Fibroblast of villous mesenchyme (primary cell): Measurements from ENCODE around the gene PAH. TPM values are rescaled to one million over a fixed set of nuclear protein-coding genes. Genes with fewer than 3 reads are reported as not detected.

Experiments
- DNase-seq: peaks from one replicate; pipeline ENCODE4 v3.0.0-alpha.2; 2010; ENCODE audit warnings: low read depth
- H3K4me3 ChIP-seq: 2 replicates; pipeline ENCODE4 v1.5.1; 2011; ENCODE audit warnings: low read depth, mild to moderate bottlenecking, low read length
- total RNA-seq: library from RNA; depleted of rRNA; stranded (reverse); fragments of >200 nt; gene quantifications from 2 replicates; pipeline ENCODE4 v1.2.3, GENCODE V29; 2012
- TF ChIP-seq, protein P1 (sequence below): IDR thresholded peaks from 2 replicates; pipeline ENCODE4 v1.5.1; 2012; ENCODE audit warnings: low read depth, mild to moderate bottlenecking, low read length; ENCODE audit not compliant: insufficient read depth

PAH gene
- total RNA-seq, 1 donor: not detected

DNA sequence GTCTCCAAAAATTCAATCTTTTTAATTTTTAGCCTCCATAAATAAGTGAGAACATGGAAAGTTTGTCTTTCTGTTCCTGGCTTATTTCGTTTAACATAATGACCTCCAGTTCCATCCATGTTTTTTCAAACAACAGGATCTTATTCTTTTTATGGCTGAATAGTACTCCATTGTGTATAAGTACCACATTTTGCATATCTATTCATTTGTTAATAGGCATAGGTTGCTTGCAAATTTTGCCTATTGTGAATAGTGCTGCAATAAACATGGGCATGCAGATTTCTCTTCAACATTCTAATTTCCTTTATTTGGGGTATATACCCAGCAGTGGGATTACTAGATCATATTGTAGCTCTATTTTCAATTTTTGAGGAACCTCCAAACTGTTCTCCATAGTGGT, 16.1 kb upstream of the PAH start:
- TF ChIP-seq, protein P1, sequence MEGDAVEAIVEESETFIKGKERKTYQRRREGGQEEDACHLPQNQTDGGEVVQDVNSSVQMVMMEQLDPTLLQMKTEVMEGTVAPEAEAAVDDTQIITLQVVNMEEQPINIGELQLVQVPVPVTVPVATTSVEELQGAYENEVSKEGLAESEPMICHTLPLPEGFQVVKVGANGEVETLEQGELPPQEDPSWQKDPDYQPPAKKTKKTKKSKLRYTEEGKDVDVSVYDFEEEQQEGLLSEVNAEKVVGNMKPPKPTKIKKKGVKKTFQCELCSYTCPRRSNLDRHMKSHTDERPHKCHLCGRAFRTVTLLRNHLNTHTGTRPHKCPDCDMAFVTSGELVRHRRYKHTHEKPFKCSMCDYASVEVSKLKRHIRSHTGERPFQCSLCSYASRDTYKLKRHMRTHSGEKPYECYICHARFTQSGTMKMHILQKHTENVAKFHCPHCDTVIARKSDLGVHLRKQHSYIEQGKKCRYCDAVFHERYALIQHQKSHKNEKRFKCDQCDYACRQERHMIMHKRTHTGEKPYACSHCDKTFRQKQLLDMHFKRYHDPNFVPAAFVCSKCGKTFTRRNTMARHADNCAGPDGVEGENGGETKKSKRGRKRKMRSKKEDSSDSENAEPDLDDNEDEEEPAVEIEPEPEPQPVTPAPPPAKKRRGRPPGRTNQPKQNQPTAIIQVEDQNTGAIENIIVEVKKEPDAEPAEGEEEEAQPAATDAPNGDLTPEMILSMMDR: no peak
- no peak overlapping the region for H3K4me3 ChIP-seq
- DNase-seq: no peak

DNA sequence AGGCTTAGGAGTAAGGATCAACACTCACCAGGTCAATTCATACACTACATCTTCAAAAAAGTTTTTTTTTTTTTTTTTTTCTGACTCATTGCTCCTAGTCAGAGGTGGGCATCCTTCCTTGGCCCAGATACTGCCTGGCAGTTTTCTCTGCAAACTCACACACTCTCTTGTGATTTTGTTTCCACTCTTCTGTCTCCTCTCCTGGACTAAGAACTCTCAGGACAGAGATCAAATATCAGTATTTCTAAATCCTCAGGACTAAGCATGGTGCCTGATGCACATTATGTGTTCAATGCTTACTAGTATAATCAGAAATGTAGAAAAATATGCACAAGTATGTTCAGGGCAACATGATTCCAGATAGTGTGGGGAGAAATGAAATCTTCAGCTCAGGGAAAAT, 10.2 kb upstream of the PAH start:
- no peak for DNase-seq
- no peak overlapping the region for H3K4me3 ChIP-seq
- TF ChIP-seq, protein P1: no peak

DNA sequence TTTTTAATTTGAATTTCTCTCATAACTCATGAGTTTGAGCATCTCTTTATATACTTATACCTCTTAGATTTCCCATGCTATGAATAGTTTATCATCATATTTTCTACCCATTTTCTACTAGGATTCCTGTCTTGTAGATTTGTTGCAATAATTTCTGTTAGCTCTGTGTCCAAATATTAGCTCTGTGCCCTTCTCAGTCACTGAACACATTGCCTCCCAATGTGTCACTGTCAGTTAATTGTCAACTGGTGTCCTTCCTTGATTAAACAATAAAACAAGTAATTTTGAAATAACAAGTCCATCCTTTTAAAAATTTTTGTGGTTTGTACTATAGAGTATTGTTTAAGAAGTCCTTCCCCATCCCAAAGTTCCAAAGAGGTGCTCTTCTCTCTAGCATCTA, 4.2 kb upstream of the PAH start:
- TF ChIP-seq, protein P1: no peak
- DNase-seq: no peak
- no peak overlapping the region for H3K4me3 ChIP-seq

DNA sequence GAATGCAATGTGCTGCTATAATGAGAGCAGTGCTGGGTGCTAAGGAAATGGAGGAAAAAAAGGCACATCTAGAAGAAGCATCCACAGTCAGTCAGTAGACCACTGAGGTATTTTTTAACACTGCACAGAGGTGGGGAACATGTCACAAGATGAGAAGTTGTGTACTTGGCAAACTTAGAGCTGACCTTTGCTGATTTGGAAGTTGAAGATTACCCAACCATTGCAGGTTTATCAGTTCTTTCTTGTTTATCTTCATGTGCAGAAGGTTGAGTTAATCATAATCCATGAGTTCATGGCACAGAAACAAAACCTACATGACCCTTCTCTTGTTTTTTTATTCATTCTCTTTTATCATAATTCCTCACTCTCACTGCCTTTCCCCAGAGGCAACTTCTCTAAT, 3.2 kb upstream of the PAH start:
- TF ChIP-seq, protein P1: no peak
- no peak for DNase-seq
- H3K4me3 ChIP-seq: no peak overlapping the region

DNA sequence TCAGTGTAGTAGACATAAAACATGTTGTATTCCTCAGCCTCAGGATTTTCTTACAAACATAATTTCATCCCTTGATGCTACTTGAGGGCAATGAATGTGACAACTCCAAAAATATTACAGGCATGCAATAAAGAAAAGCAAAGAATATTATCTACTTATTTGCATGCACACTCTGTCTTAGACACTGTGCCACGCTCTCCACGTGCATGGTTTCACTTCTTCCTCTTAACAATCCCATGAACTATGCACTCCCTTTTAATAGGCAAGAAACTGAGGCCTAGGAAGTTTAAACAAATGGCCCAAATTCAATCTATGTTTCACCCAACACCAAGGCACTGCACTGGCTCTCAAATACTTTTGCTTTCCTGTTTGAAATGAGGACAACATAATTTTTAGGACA, 1.8 kb upstream of the PAH start:
- TF ChIP-seq, protein P1: no peak
- no peak for DNase-seq
- no peak overlapping the region for H3K4me3 ChIP-seq

DNA sequence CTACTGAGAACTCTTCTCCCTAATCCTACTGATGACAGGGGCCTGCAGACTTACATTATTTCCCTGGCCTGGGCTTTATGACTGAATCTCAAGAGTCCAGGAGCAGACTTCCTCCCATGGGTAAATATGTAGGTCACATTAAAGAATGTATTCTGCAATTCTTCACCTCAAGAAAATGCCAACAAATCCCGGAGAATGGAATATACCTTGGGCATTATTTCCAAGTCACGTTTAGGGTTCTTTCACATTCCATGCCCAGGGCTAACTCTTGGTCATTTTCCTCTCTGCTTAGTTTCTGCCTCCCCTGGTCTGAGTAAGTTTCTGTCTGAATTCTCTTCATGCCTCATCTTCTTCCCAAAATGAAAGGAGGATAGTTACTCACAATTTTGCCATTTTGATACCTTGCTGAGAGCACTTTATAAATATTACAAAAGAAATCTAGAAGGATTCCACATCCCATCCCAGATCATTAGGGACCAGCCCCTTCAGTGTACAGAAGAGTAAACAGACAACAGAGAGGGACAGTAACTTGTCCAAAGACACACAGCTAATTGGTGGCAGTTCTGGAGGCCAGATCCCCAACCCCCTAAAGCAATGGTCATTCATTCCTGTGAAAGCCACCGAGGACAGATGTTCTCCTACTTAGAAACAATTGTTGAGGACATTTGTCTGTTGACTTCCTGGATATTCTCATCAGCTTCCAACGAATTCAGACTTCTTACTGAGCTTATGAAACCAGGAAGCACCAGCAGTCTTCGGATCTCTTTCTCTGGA, 605 bp downstream of the PAH start:
- H3K4me3 ChIP-seq: no peak overlapping the region
- TF ChIP-seq, protein P1: no peak
- no peak for DNase-seq

DNA sequence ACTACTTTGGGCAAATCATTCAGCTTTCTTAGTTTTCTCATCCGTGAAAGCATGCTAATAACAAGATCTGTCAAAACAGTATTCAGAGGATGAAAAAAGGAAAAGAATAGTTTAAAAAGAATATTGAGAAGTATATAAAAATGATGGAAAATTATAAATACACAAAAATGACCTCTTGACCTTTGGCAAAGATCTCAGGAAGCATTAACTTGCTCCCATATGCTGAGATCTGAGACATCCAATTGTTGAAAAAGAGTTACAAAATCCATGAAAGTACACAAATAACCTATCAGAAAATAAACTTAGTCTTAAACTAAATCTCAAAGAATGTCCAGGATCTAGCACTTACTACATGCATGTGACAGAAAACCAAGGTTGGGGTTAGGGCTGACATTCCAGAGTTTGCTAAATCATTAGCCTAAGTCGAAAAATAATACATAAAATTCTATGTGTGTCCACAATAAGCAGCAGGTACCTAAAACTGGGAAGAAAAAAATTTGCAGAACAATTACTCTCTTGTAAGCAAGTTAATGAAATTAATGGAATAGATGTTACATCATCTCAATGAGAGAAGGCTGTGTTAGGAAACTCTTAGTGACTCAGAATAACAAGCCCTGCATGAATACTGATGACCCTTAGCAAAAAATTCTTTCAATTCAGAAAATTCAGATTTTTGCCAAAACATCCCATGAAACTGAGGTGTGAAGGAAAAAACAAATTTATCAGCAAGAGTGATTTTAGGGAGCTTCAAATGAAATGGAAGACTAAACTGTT, 3.4 kb downstream of the PAH start:
- H3K4me3 ChIP-seq: no peak overlapping the region
- no peak for DNase-seq
- TF ChIP-seq, protein P1: no peak
